ENCODE data around the gene PATE4. TPM values are rescaled to one million over a fixed set of nuclear protein-coding genes. Genes with fewer than 3 reads are reported as not detected.

The PATE4 gene
- polyA plus RNA-seq, 2 of the 4 experiments (the other 2 are of a cell fraction) = not detected

DNA sequence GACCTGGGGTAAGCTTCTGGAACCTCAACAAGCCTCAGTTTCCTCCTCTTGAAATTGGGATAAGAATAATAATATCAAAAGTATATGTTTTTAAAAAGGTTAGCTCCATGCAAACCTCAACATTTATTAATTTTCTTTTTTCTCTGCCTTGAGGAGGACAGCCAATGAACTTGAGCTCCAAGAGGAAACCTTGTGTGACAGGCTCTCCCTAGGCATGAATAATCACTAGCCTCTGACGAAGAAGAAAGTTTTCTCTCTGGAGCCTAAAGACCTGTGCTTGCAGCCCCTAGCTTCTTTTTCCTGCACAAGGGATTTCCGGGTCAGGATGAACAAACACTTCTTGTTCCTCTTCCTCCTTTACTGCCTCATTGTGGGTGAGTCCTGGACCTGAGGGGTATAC, 45.3 kb upstream of the PATE4 start, which contains the start of gene PATE3:
Gene PATE3 (plus strand): TSS at position 301 of the 400 bp plus-strand sequence. CDS start 25 bp downstream, at position 326.
- no peaks in the 10 kb centered on the region for H3K9me3 ChIP-seq
- no peak within 1 kb of the TSS for H3K4me2 ChIP-seq
- no peak for ATAC-seq
- ChIA-PET POLR2A (no interaction called here), CTCF (no interaction called here)
- TF ChIP-seq HOXB5 (CRISPR knock-in tag; IDR thresholded peaks at IDR 0.05) (no peak), MYC (IDR thresholded peaks at IDR 0.05; ENCODE audit: borderline replicate concordance, low read length) (no peak), EHF (CRISPR knock-in tag; IDR thresholded peaks at IDR 0.05) (no peak)
- no peak within 1 kb of the TSS for H3K4me3 ChIP-seq
- 7% methylated on average over 2 of the region's 2 CpGs for WGBS (ENCODE audit: missing lambda C conversion rate)
- H3K4me1 ChIP-seq = no peaks in the 10 kb centered on the region
- no peak within 1 kb of the TSS for H3K27ac ChIP-seq
- DNase-seq (ENCODE audit: low read depth in 1 of 2, low spot score in 1 of 2) = no peak
- no peak for FAIRE-seq

- H3K9me3 ChIP-seq = no peaks in the 10 kb centered on the region; the same call in 2 of the 3 replicates
- H3K4me2 ChIP-seq = no peak overlapping the region
- no peak for FAIRE-seq
- no peak overlapping the region for H3K4me3 ChIP-seq
- 84% methylated on average over 4 of the region's 4 CpGs for WGBS (ENCODE audit: missing lambda C conversion rate)
- H3K4me1 ChIP-seq = no peaks in the 10 kb centered on the region
- no peak overlapping the region for H3K27ac ChIP-seq
- ChIA-PET POLR2A (no interaction called here), CTCF (no interaction called here)
- ATAC-seq = no peak
- TF ChIP-seq TFCP2L1 (CRISPR knock-in tag; IDR thresholded peaks at IDR 0.05) = no peak
- TF ChIP-seq, protein P1, sequence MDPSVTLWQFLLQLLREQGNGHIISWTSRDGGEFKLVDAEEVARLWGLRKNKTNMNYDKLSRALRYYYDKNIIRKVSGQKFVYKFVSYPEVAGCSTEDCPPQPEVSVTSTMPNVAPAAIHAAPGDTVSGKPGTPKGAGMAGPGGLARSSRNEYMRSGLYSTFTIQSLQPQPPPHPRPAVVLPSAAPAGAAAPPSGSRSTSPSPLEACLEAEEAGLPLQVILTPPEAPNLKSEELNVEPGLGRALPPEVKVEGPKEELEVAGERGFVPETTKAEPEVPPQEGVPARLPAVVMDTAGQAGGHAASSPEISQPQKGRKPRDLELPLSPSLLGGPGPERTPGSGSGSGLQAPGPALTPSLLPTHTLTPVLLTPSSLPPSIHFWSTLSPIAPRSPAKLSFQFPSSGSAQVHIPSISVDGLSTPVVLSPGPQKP (IDR thresholded peaks at IDR 0.05; ENCODE audit: low read depth, low read length) = no peak
- TF ChIP-seq HEYL (CRISPR knock-in tag; IDR thresholded peaks at IDR 0.05) = no peak
- TF ChIP-seq PBX3 (IDR thresholded peaks at IDR 0.05) = no peak
- TF ChIP-seq HES2 (IDR thresholded peaks at IDR 0.05) = no peak
- TF ChIP-seq NPAS2 (CRISPR knock-in tag; IDR thresholded peaks at IDR 0.05; ENCODE audit: borderline replicate concordance) = no peak
- TF ChIP-seq POLR2AphosphoS2 (conservative IDR thresholded peaks at IDR 0.05; ENCODE audit: low read length) = no peak
- no peak for TF ChIP-seq MAZ (IDR thresholded peaks at IDR 0.05; ENCODE audit: borderline replicate concordance, low read depth, low read length)
- no peak for TF ChIP-seq NR3C1 (IDR thresholded peaks at IDR 0.05)
- TF ChIP-seq EHMT2 (IDR thresholded peaks at IDR 0.05; ENCODE audit: low read depth) = no peak
- no peak for TF ChIP-seq RCOR1 (IDR thresholded peaks at IDR 0.05; ENCODE audit: low read depth, low read length)
- TF ChIP-seq ZFP36 (IDR thresholded peaks at IDR 0.05; ENCODE audit: borderline replicate concordance, partially characterized antibody) = no peak
- no peak for TF ChIP-seq ZC3H11A (IDR thresholded peaks at IDR 0.05)
- no peak for DNase-seq (ENCODE audit: low read depth in 1 of 2, low spot score in 1 of 2)
Measured at GRCh38 chr11:125790825-125791224, 42.3 kb upstream of the PATE4 start.

- no peak for DNase-seq (ENCODE audit: low read depth in 1 of 2, low spot score in 1 of 2)
- FAIRE-seq = no peak
- no peak for TF ChIP-seq RARB (CRISPR knock-in tag; IDR thresholded peaks at IDR 0.05)
- H3K4me1 ChIP-seq = no peaks in the 10 kb centered on the region
- H3K4me2 ChIP-seq = no peak overlapping the region
- ChIA-PET POLR2A (no interaction called here), CTCF (no interaction called here)
- WGBS (ENCODE audit: missing lambda C conversion rate) = 0% methylated on average over 4 of the region's 4 CpGs
- H3K4me3 ChIP-seq = no peak overlapping the region
- H3K9me3 ChIP-seq = no peaks in the 10 kb centered on the region; the same call in 1 of the 3 replicates
- H3K27ac ChIP-seq = no peak overlapping the region
- no peak for ATAC-seq
Measured at GRCh38 chr11:125797641-125798040, 35.5 kb upstream of the PATE4 start.

- DNase-seq (ENCODE audit: low read depth in 1 of 2, low spot score in 1 of 2) (no peak), ATAC-seq (no peak), FAIRE-seq (no peak)
- WGBS (ENCODE audit: missing lambda C conversion rate) = 1% methylated on average over 2 of the region's 2 CpGs
- no peak overlapping the region for H3K4me3 ChIP-seq
- H3K4me2 ChIP-seq = no peak overlapping the region
- ChIA-PET POLR2A (no interaction called here), CTCF (no interaction called here)
- no peak overlapping the region for H3K27ac ChIP-seq
- TF ChIP-seq REST (IDR thresholded peaks at IDR 0.05) (peak; percentile 54; the same call in 1 of the 2 replicates), NFE2L2 (conservative IDR thresholded peaks at IDR 0.05; ENCODE audit: low read length) (no peak)
- no peaks in the 10 kb centered on the region for H3K4me1 ChIP-seq
- H3K9me3 ChIP-seq = peaks cover 11% of the 10 kb centered on the region; the same call in 1 of the 3 replicates
Measured at GRCh38 chr11:125799808-125800207, 33.3 kb upstream of the PATE4 start.

All from A549 (cell line).